Endothelial cell of umbilical vein (primary cell): ENCODE results near the gene CNGB1. TPM values are rescaled to one million over a fixed set of nuclear protein-coding genes. Genes with fewer than 3 reads are reported as not detected.
"Not testable (repeated sequence)": the region's sequence is repeated elsewhere in the genome, so short reads cannot be mapped to it uniquely, and the experiment has no call there.

Source experiments
- BruUV-seq: library from RNA; stranded (reverse); fragments of 400-500 nt; replicated peaks from 2 replicates; lab custom pipeline; 2021; lab: Mats Ljungman, UMichigan
- CTCF ChIA-PET: fragments of 300-600, 350-600 bp; sonication (Branson Sonifier 250); formaldehyde crosslinking; loops from one replicate; lab custom pipeline; 2021; ENCODE audit warnings: antibody characterized with exemption, inconsistent platforms; lab: Charles Lee
- POLR2A ChIA-PET: fragments of 300-600, 350-600 bp; sonication (Branson Sonifier 250); formaldehyde crosslinking; loops from one replicate; lab custom pipeline; 2021; ENCODE audit warnings: antibody characterized with exemption, inconsistent platforms; lab: Charles Lee
- DNase-seq: peaks from one replicate; pipeline ENCODE4 v3.0.0-alpha.2; 2011; ENCODE audit warnings: low read depth, low spot score
- FAIRE-seq: peaks from 2 replicates; lab custom pipeline; 2011; peaks lifted over from hg19 to GRCh38; lab: Jason Lieb, UNC
- H2AFZ ChIP-seq: 2 replicates; pipeline ENCODE4 v1.6.0; 2012; ENCODE audit warnings: low read depth, low read length, control low read depth, inconsistent platforms
- H3K27ac ChIP-seq: 2 replicates; pipeline ENCODE4 v1.5.1; 2011; ENCODE audit warnings: low read depth, mild to moderate bottlenecking, control low read depth, low read length, moderate library complexity; ENCODE audit not compliant: insufficient read depth
- H3K27me3 ChIP-seq, 2 experiments: 2 replicates each; pipeline versions ENCODE4 v1.6.0 to v1.6.1; 2011; ENCODE audit warnings: low read length in 2 of 2, mixed read lengths in 1 of 2; ENCODE audit not compliant: control insufficient read depth in 2 of 2, insufficient read depth in 2 of 2
- H3K36me3 ChIP-seq, 2 experiments: 2 replicates in 1 of 2; 3 replicates in 1 of 2; pipeline ENCODE4 v1.5.1; 2011; ENCODE audit warnings: low read length in 2 of 2, mild to moderate bottlenecking in 1 of 2, moderate library complexity in 1 of 2; ENCODE audit not compliant: control insufficient read depth in 2 of 2, insufficient read depth in 2 of 2; ENCODE audit errors: extremely low read depth in 1 of 2
- H3K4me1 ChIP-seq: 3 replicates; pipeline ENCODE4 v1.5.1; 2011; ENCODE audit warnings: mild to moderate bottlenecking, low read length; ENCODE audit not compliant: control insufficient read depth, insufficient read depth; ENCODE audit errors: extremely low read depth
- H3K4me2 ChIP-seq: 2 replicates; pipeline ENCODE4 v1.6.1; 2011; ENCODE audit warnings: low read length, control low read depth, mixed read lengths; ENCODE audit not compliant: insufficient read depth
- H3K4me3 ChIP-seq, 3 experiments: fragments of 200-600 bp in 1 of 3; sonication (generic), shearing (Covaris generic) in 1 of 3; replicated peaks in 1 of 3; 2 replicates each; pipeline ENCODE4 v1.5.1; 2011 to 2016; ENCODE audit warnings: control low read depth in 3 of 3, low read length in 3 of 3, mild to moderate bottlenecking in 2 of 3, inconsistent platforms in 1 of 3, low read depth in 1 of 3, moderate library complexity in 1 of 3; ENCODE audit not compliant: insufficient read depth in 1 of 3
- H3K79me2 ChIP-seq: 2 replicates; pipeline ENCODE4 v1.6.0; 2012; ENCODE audit warnings: low read length, inconsistent platforms; ENCODE audit not compliant: control insufficient read depth, insufficient read depth
- H3K9ac ChIP-seq: replicated peaks from 2 replicates; pipeline ENCODE3; 2011; ENCODE audit warnings: low read length, control low read depth; ENCODE audit not compliant: insufficient read depth; ENCODE audit errors: extremely low read depth
- H3K9me1 ChIP-seq: replicated peaks from 3 replicates; pipeline ENCODE4 v1.6.0; 2011; ENCODE audit warnings: mild to moderate bottlenecking, low read length; ENCODE audit not compliant: control insufficient read depth, insufficient read depth; ENCODE audit errors: extremely low read depth
- H3K9me3 ChIP-seq: replicated peaks from 2 replicates; pipeline ENCODE4 v1.5.1; 2012; ENCODE audit warnings: low read length, inconsistent platforms; ENCODE audit not compliant: control insufficient read depth, insufficient read depth
- H4K20me1 ChIP-seq: replicated peaks from 2 replicates; pipeline ENCODE3; 2011; ENCODE audit warnings: mild to moderate bottlenecking, low read length; ENCODE audit not compliant: control insufficient read depth, insufficient read depth; ENCODE audit errors: extremely low read depth
- CTCF ChIP-seq, 2 donors: IDR thresholded peaks; 1 replicate in 1 of 2; 2 replicates in 1 of 2; pipeline ENCODE4 v1.5.1; 2011; ENCODE audit warnings: low read length in 2 of 2, mild to moderate bottlenecking in 2 of 2, moderate library complexity in 2 of 2, control low read depth in 1 of 2, inconsistent platforms in 1 of 2, low read depth in 1 of 2; ENCODE audit not compliant: insufficient read depth in 1 of 2; ENCODE audit errors: extremely low read depth in 1 of 2
- EZH2 ChIP-seq: IDR thresholded peaks from 2 replicates; pipeline ENCODE4 v1.6.1; 2012; ENCODE audit warnings: borderline replicate concordance, low read depth, mild to moderate bottlenecking, moderate library complexity, low read length, inconsistent platforms; ENCODE audit not compliant: severe bottlenecking
- FOS ChIP-seq: IDR thresholded peaks from 2 replicates; pipeline ENCODE4 v1.6.1; 2011; ENCODE audit warnings: mild to moderate bottlenecking, low read length, moderate library complexity, borderline replicate concordance; ENCODE audit not compliant: insufficient read depth
- GATA2 ChIP-seq: IDR thresholded peaks from 2 replicates; pipeline ENCODE4 v1.7.0; 2011; ENCODE audit warnings: low read depth, mild to moderate bottlenecking, moderate library complexity, mixed read lengths, low read length; ENCODE audit not compliant: insufficient read length, insufficient read depth
- JUN ChIP-seq: IDR thresholded peaks from 2 replicates; pipeline ENCODE4 v1.6.1; 2011; ENCODE audit warnings: borderline replicate concordance, low read depth; ENCODE audit not compliant: insufficient read length, insufficient read depth
- MYC ChIP-seq: IDR thresholded peaks from one replicate; pipeline ENCODE4 v1.6.1; 2011; ENCODE audit warnings: mild to moderate bottlenecking, low read depth, low read length
- POLR2A ChIP-seq: IDR thresholded peaks from 2 replicates; pipeline ENCODE4 v1.6.1; 2012; ENCODE audit warnings: low read depth, mild to moderate bottlenecking, control low read depth, low read length
- POLR2AphosphoS5 ChIP-seq: IDR thresholded peaks from 2 replicates; pipeline ENCODE4 v1.6.1; 2012; ENCODE audit warnings: low read depth, mild to moderate bottlenecking, control low read depth, low read length, moderate library complexity; ENCODE audit not compliant: insufficient read depth
- dilution Hi-C: fragments of 300-500 bp; cut with MboI; formaldehyde crosslinking; loops from one replicate; pipeline ENCODE4 v1.15.0; 2019; ENCODE audit warnings: low sequenced_read_pairs; ENCODE audit not compliant: extremely low pct_ligation_motif_present
- intact Hi-C: fragments of 100-400 bp; cut with micrococcal nuclease; formaldehyde crosslinking; loops from one replicate; pipeline ENCODE4 v1.10.0; 2022
- polyA plus RNA-seq, 4 experiments: library from polyadenylated mRNA; depleted of rRNA in 3 of 4; stranded (reverse) in 3 of 4; unstranded in 1 of 4; fragments of >200 nt; gene quantifications; 2 replicates each; pipeline versions ENCODE4 v1.2.1 to v1.2.3, GENCODE V29; 2011 to 2012; ENCODE audit warnings: missing spikeins in 1 of 4
- total RNA-seq: library from RNA; stranded (reverse); gene quantifications from 2 replicates; pipeline ENCODE4 v1.2.3, GENCODE V29; 2021
- TF ChIP-seq, protein P1 (sequence below): IDR thresholded peaks from 2 replicates; pipeline ENCODE4 v1.6.1; 2011; ENCODE audit not compliant: insufficient read depth, insufficient read length

The CNGB1 gene
- total and polyA plus RNA-seq, 2 donors (not counting 3 experiments of a cell fraction or from before 2014, with no cell fraction given) = not detected

- dilution Hi-C loops, H3K36me3 ChIP-seq, H3K9me1 ChIP-seq, DNase-seq, H3K9me3 ChIP-seq, H3K27ac ChIP-seq, H3K9ac ChIP-seq, H3K27me3 ChIP-seq, H3K79me2 ChIP-seq, POLR2A ChIA-PET, H3K4me2 ChIP-seq, H2AFZ ChIP-seq, H3K4me3 ChIP-seq, H4K20me1 ChIP-seq, BruUV-seq, FAIRE-seq: not testable (repeated sequence)
- CTCF ChIA-PET = interaction anchor here (0.6 kb wide), 1 partner anchor 227 kb away, joined by 3 read pairs; no protein-coding TSS in a partner anchor
- peaks cover 20% of the 10 kb centered on the region for H3K4me1 ChIP-seq
- intact Hi-C loops = loop anchor here (10.0 kb wide), 1 partner anchor 740 kb away; no protein-coding TSS in a partner anchor
Observed at GRCh38 chr16:57895081-57895547, 75.8 kb downstream of the CNGB1 start.

DNA sequence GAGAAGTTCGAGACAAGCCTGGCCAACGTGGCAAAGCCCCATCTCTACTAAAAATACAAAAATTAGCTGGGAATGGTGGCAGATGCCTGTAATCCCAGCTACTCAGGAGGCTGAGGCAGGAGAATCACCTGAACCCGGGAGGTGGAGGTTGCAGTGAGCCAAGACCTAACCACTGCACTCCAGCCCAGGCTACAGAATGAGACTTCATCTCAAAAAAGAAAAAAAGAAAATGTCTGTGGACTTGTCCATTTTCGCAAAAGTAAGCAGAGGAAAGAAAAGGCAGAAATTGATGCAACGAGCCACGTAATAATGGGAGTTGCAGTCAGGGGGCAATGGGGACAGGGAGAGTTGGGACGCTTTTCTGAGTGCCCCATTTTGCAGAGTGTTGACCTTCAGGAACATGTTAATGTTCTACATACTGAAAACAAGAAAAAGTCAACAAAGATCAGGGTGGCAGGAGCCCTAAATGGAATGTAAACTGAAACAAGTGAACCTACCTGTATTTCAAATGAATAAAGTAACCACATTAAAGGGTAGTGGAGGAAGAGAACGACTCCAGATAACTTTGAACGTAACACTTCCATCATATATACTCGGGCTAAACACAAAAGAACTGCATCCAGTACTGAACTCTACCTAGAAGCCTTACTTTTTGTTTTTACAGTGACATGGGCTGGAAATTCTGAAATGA lies 76.4 kb downstream of the CNGB1 start:
- Histone ChIP-seq H3K4me3 (peak overlapping the region in 1 of 3 experiments; percentile 33), H3K4me1 (peaks cover 20% of the 10 kb centered on the region), H3K27ac (peak overlapping the region; percentile 90), H3K79me2 (no peaks in the 10 kb centered on the region), H3K36me3 (no peaks in the 10 kb centered on the region), H4K20me1 (no peaks in the 10 kb centered on the region), H2AFZ (peak overlapping the region; percentile 85), H3K9me3 (no peaks in the 10 kb centered on the region), H3K9ac (peak overlapping the region; percentile 49), H3K4me2 (peak overlapping the region; percentile 76), H3K9me1 (no peaks in the 10 kb centered on the region), H3K27me3 (no peaks in the 10 kb centered on the region)
- intact Hi-C loops (loop anchor here (5.0 to 10.0 kb wide), 2 partner anchors 92 to 740 kb away; partner anchors contain the start of gene KIFC3), dilution Hi-C loops (no loop called here)
- FAIRE-seq (no peak), DNase-seq (no peak)
- ChIA-PET POLR2A (no interaction called here), CTCF (interaction anchor here (0.6 to 1.3 kb wide), 3 partner anchors 28 to 227 kb away, joined by 3 to 5 read pairs (median 3); no protein-coding TSS in a partner anchor)
- BruUV-seq = TSS peak; percentile 86
- no peak for TF ChIP-seq JUN
- no peak for TF ChIP-seq POLR2AphosphoS5
- no peak for TF ChIP-seq EZH2
- no peak for TF ChIP-seq FOS
- TF ChIP-seq CTCF (IDR thresholded peaks at IDR 0.05; ENCODE audit: extremely low read depth in 1 of 2, insufficient read depth in 1 of 2, low read depth in 1 of 2, low read length in 2 of 2) = no peak
- no peak for TF ChIP-seq GATA2
- TF ChIP-seq, protein P1, sequence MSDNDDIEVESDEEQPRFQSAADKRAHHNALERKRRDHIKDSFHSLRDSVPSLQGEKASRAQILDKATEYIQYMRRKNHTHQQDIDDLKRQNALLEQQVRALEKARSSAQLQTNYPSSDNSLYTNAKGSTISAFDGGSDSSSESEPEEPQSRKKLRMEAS = no peak
- TF ChIP-seq POLR2A = no peak
- no peak for TF ChIP-seq MYC
